Astrocyte (in vitro differentiated cells and primary cell): Measurements from ENCODE around the gene ANAPC7. TPM values are rescaled to one million over a fixed set of nuclear protein-coding genes. Genes with fewer than 3 reads are reported as not detected.

Experiments used
- DNase-seq: peaks from one replicate; pipeline ENCODE4 v3.0.0-alpha.2; 2010; ENCODE audit warnings: low read depth
- FAIRE-seq: peaks from 2 replicates; lab custom pipeline; 2011; peaks lifted over from hg19 to GRCh38; lab: Jason Lieb, UNC
- H2AFZ ChIP-seq: 2 replicates; pipeline ENCODE4 v1.6.0; 2012; ENCODE audit warnings: low read depth, low read length, inconsistent platforms
- H3K27ac ChIP-seq: 2 replicates; pipeline ENCODE4 v1.5.1; 2011; ENCODE audit warnings: low read depth, low read length, inconsistent platforms
- H3K27me3 ChIP-seq: 2 replicates; pipeline ENCODE4 v1.6.0; 2011; ENCODE audit warnings: low read length, inconsistent platforms; ENCODE audit not compliant: insufficient read depth
- H3K36me3 ChIP-seq: 2 replicates; pipeline ENCODE4 v1.5.1; 2011; ENCODE audit warnings: low read length, inconsistent platforms; ENCODE audit not compliant: insufficient read depth
- H3K4me1 ChIP-seq: 2 replicates; pipeline ENCODE4 v1.5.1; 2011; ENCODE audit warnings: low read length, inconsistent platforms; ENCODE audit not compliant: insufficient read depth
- H3K4me2 ChIP-seq: 2 replicates; pipeline ENCODE4 v1.6.0; 2012; ENCODE audit warnings: low read length, inconsistent platforms
- H3K4me3 ChIP-seq: 2 replicates; pipeline ENCODE4 v1.5.1; 2011; ENCODE audit warnings: low read depth, mild to moderate bottlenecking, low read length, inconsistent platforms; ENCODE audit not compliant: insufficient read depth
- H3K79me2 ChIP-seq: 2 replicates; pipeline ENCODE4 v1.6.0; 2012; ENCODE audit warnings: mild to moderate bottlenecking, low read length, inconsistent platforms; ENCODE audit not compliant: insufficient read depth
- H3K9ac ChIP-seq: 2 replicates; pipeline ENCODE4 v1.6.0; 2012; ENCODE audit warnings: mild to moderate bottlenecking, low read length, inconsistent platforms
- H3K9me3 ChIP-seq: 2 replicates; pipeline ENCODE4 v1.5.1; 2012; ENCODE audit warnings: low read depth, mild to moderate bottlenecking, low read length, inconsistent platforms; ENCODE audit not compliant: insufficient read depth
- H4K20me1 ChIP-seq: 2 replicates; pipeline ENCODE4 v1.6.0; 2012; ENCODE audit warnings: low read length, inconsistent platforms; ENCODE audit not compliant: insufficient read depth
- H3K27ac Mint-ChIP-seq: one replicate; pipeline ENCODE4 v1.8.0; 2021; ENCODE audit warnings: mild to moderate bottlenecking, mixed read lengths; ENCODE audit not compliant: unreplicated experiment
- H3K27me3 Mint-ChIP-seq: one replicate; pipeline ENCODE4 v1.8.0; 2021; ENCODE audit warnings: low read depth, mixed read lengths; ENCODE audit not compliant: unreplicated experiment
- H3K36me3 Mint-ChIP-seq: one replicate; pipeline ENCODE4 v1.8.0; 2021; ENCODE audit warnings: low read depth, mixed read lengths; ENCODE audit not compliant: unreplicated experiment
- H3K4me1 Mint-ChIP-seq: one replicate; pipeline ENCODE4 v1.8.0; 2021; ENCODE audit warnings: low read depth, mixed read lengths; ENCODE audit not compliant: unreplicated experiment
- H3K4me3 Mint-ChIP-seq: one replicate; pipeline ENCODE4 v1.8.0; 2021; ENCODE audit warnings: mild to moderate bottlenecking, moderate library complexity, mixed read lengths; ENCODE audit not compliant: unreplicated experiment
- H3K9me3 Mint-ChIP-seq: one replicate; pipeline ENCODE4 v1.8.0; 2021; ENCODE audit warnings: mild to moderate bottlenecking, mixed read lengths; ENCODE audit not compliant: unreplicated experiment
- EZH2 ChIP-seq: IDR thresholded peaks from 2 replicates; pipeline ENCODE4 v1.6.1; 2012; ENCODE audit warnings: mild to moderate bottlenecking, low read length, inconsistent platforms; ENCODE audit not compliant: insufficient read depth
- total RNA-seq: library from RNA; stranded (reverse); gene quantifications from 2 replicates; pipeline ENCODE4 v1.2.1, GENCODE V29; 2021
- TF ChIP-seq, protein P1 (sequence below): IDR thresholded peaks from 2 replicates; pipeline ENCODE4 v1.5.1; 2011; ENCODE audit warnings: low read depth, mild to moderate bottlenecking, inconsistent platforms, low read length, moderate library complexity; ENCODE audit not compliant: insufficient read depth

ANAPC7 gene
- total RNA-seq, 1 donor from 2014 or later = 50.7 TPM

DNA sequence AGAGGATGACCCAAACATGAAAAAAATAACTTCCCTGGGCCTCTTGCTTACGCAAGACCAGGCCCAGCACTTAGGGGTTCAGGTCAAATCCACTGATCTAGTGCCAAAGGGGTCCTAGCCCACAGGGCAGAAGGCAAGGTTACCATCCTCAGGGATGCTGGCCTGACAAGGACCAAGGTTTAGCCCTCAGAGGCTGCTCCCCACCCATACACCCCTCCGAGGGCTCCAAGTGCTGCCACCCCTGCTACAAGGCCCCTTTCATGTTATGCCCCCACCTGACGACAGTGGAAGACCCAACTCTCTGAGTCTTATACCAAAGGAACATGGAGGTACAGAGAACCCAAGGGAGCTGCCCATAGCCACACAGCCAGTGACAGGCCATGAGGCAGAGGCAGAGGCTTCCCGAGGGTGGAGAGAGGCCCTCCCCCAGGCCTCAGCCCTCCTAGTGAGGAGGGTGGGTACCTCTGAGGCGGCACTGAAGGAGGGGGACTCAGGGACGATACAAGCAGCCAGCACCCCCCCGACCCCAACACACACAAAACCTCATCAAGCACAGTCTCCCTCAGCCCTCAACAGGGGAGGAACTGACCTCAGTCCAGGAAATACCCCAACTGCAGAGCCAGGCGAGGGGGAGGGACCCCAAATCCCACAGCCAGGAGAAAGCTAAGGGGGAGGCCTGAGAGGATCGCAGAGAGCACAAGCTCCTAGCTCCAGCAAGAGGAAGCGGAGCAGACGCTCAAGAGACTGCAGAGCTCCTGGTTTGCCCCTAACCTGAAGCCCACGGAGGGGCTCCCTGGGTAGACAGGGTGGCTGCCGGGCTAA is 37.0 kb downstream of the ANAPC7 start:
- H3K27ac Mint-ChIP-seq = peak overlapping the region; percentile 12
- no peaks in the 10 kb centered on the region for H3K27me3 Mint-ChIP-seq
- H3K27ac ChIP-seq = no peak overlapping the region
- H2AFZ ChIP-seq = no peak overlapping the region
- H3K9ac ChIP-seq = no peak overlapping the region
- no peak overlapping the region for H3K4me3 ChIP-seq
- H3K4me2 ChIP-seq = no peak overlapping the region
- no peaks in the 10 kb centered on the region for H3K4me1 ChIP-seq
- peaks cover 2% of the 10 kb centered on the region for H3K4me1 Mint-ChIP-seq
- no peak for DNase-seq
- no peaks in the 10 kb centered on the region for H3K9me3 ChIP-seq
- FAIRE-seq = no peak
- no peaks in the 10 kb centered on the region for H4K20me1 ChIP-seq
- TF ChIP-seq, protein P1, sequence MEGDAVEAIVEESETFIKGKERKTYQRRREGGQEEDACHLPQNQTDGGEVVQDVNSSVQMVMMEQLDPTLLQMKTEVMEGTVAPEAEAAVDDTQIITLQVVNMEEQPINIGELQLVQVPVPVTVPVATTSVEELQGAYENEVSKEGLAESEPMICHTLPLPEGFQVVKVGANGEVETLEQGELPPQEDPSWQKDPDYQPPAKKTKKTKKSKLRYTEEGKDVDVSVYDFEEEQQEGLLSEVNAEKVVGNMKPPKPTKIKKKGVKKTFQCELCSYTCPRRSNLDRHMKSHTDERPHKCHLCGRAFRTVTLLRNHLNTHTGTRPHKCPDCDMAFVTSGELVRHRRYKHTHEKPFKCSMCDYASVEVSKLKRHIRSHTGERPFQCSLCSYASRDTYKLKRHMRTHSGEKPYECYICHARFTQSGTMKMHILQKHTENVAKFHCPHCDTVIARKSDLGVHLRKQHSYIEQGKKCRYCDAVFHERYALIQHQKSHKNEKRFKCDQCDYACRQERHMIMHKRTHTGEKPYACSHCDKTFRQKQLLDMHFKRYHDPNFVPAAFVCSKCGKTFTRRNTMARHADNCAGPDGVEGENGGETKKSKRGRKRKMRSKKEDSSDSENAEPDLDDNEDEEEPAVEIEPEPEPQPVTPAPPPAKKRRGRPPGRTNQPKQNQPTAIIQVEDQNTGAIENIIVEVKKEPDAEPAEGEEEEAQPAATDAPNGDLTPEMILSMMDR = no peak
- no peak for TF ChIP-seq EZH2
- H3K79me2 ChIP-seq = no peaks in the 10 kb centered on the region
- H3K27me3 ChIP-seq = no peaks in the 10 kb centered on the region
- H3K9me3 Mint-ChIP-seq = no peaks in the 10 kb centered on the region
- H3K36me3 ChIP-seq = no peaks in the 10 kb centered on the region
- no peak overlapping the region for H3K4me3 Mint-ChIP-seq
- peaks cover 5% of the 10 kb centered on the region for H3K36me3 Mint-ChIP-seq

DNA sequence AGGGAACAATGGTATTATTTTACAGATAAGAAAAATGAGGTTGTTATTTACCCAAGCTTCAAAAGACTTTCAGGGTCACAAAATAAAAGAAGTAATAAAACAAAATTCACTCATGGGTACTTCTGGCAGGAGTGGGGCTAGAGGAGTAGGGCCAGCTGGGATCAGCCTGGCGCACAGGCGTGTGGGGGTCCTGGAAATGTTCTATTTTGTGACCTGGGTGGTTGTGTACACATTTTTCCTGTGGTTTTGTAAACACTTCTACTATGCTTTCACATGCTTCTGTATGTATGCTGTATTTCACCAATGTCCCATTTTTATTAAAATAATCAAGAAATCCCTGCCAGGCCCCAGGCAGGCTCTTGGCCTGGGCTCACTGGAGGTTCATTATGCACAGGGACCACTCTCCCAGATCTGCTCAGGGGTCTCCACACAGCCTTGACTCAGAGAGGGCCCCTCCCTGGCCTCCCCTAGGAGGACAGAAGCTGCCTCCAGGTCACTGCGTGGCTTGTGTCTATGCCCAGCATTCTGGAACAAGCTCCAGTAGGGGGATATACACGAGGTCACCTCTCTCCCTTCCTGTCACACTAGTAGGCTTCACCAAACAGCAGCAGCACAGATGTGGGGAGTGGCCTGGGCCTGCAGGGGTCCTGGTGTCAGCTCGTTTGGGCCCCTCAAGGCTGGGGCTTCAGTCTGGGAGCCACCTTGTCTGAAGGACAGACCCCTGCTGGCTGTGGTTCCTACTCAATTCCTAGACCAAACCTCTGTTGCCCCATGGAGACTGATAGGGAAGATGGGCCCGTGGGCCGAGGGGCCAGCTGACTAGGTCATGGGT is 37.8 kb downstream of the ANAPC7 start:
- Mint-ChIP-seq H3K4me3 (no peak overlapping the region), H3K36me3 (peaks cover 5% of the 10 kb centered on the region), H3K4me1 (peaks cover 2% of the 10 kb centered on the region), H3K27ac (peak overlapping the region; percentile 66), H3K9me3 (no peaks in the 10 kb centered on the region), H3K27me3 (no peaks in the 10 kb centered on the region)
- Histone ChIP-seq H3K36me3 (no peaks in the 10 kb centered on the region), H4K20me1 (no peaks in the 10 kb centered on the region), H3K27ac (no peak overlapping the region), H3K9ac (no peak overlapping the region), H3K79me2 (no peaks in the 10 kb centered on the region), H3K4me2 (no peak overlapping the region), H3K4me1 (no peaks in the 10 kb centered on the region), H3K27me3 (no peaks in the 10 kb centered on the region), H3K4me3 (no peak overlapping the region), H2AFZ (no peak overlapping the region), H3K9me3 (no peaks in the 10 kb centered on the region)
- FAIRE-seq (no peak), DNase-seq (no peak)
- TF ChIP-seq, protein P1 = no peak
- TF ChIP-seq EZH2 = no peak
